ENCODE results near the gene TAX1BP1.
A peak's percentile ranks its signal among the peaks of the same experiment; 100 is the strongest.
"Not testable (repeated sequence)": the region's sequence is repeated elsewhere in the genome, so short reads cannot be mapped to it uniquely, and the experiment has no call there.

TAX1BP1 gene

DNA sequence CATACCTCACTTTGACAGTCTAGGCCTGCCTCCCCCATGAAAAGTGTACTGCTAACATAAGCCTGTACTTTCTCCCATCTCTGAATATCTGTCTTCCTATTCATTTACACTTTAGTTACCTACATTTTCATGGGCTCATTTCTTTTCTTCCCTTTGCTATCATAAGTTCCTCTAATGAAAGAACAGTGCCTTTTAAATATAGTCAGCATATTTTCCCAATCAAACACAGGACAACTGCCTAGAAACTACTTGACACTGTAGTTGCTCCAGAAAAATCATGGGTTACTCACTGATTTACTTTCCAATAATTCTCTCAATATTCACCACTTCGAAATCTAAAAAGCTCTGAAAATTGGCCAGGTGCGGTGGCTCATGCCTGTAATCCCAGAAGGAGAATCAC is 2.8 kb upstream of the TAX1BP1 start:
- Histone ChIP-seq H3K4me1 (peaks cover 0 to 22% (median 6%) of the 10 kb centered on the region in 4 donors), H3K4me3 (no peak overlapping the region), H3K9me3 (no peaks in the 10 kb centered on the region), H3K27ac (no peak overlapping the region), H3K27me3 (no peaks in the 10 kb centered on the region), H3K36me3 (no peaks in the 10 kb centered on the region)
- intact Hi-C loops (cut with DNase I; ENCODE audit: low total_unique reads), result no loop called here
- TF ChIP-seq, protein P1, sequence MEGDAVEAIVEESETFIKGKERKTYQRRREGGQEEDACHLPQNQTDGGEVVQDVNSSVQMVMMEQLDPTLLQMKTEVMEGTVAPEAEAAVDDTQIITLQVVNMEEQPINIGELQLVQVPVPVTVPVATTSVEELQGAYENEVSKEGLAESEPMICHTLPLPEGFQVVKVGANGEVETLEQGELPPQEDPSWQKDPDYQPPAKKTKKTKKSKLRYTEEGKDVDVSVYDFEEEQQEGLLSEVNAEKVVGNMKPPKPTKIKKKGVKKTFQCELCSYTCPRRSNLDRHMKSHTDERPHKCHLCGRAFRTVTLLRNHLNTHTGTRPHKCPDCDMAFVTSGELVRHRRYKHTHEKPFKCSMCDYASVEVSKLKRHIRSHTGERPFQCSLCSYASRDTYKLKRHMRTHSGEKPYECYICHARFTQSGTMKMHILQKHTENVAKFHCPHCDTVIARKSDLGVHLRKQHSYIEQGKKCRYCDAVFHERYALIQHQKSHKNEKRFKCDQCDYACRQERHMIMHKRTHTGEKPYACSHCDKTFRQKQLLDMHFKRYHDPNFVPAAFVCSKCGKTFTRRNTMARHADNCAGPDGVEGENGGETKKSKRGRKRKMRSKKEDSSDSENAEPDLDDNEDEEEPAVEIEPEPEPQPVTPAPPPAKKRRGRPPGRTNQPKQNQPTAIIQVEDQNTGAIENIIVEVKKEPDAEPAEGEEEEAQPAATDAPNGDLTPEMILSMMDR (IDR thresholded peaks at IDR 0.05), result no peak
- no peak for DNase-seq

DNA sequence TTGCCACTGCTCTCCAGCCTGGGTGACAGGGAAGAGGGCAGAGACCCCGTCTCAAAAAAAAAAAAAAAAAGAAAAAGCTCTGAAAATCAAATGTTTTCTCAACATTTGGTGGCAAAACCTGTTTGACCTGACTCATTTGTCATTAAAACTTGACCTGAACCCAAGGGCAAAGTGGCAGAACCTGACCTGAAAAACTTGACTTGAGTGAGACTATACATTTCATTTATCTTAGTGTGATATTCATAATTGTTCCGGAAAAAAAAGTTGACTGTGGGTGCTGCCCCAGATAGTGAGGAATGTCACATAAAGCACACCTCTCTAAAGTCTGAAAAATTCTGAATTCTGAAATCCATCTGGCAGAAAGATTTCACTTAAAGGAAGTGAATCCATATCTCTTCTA is 2.3 kb upstream of the TAX1BP1 start:
- TF ChIP-seq, protein P1 (IDR thresholded peaks at IDR 0.05), result no peak
- no peak for DNase-seq
- H3K27me3 ChIP-seq, result no peaks in the 10 kb centered on the region
- H3K36me3 ChIP-seq, result no peaks in the 10 kb centered on the region
- H3K27ac ChIP-seq, result no peak overlapping the region
- H3K4me1 ChIP-seq, result peaks cover 0 to 27% (median 7%) of the 10 kb centered on the region in 4 donors
- intact Hi-C loops (cut with DNase I; ENCODE audit: low total_unique reads), result no loop called here
- H3K4me3 ChIP-seq, result no peak overlapping the region
- no peaks in the 10 kb centered on the region for H3K9me3 ChIP-seq

DNA sequence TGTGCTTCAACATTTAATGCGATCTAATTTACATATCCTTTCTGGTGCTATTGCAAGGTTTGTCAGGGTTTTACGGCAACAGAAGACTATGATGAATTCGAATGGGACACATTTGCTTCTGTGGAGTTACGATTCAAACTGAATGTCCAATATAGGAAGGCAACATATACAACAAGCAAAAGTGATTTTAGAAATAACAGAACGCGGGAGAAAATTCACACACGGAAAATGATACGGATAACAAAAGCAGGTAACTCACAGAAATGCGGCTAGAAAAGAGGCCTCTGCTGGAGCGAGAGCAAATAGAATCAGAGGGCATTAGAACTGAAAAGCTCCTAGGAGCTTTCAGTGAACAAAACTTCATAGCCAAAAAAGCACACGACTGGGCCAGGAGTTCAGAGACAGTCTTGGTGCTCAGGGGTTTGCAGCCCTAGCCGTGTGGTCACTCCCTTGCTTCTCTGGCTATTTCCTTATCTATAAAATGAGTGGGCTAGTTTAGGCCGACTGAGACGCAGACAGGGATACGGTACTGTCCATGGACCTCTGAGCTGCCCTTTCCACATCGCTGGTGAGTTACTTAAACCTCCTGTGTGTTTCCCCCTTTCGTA is 557 bp upstream of the TAX1BP1 start:
- Histone ChIP-seq H3K4me3 (peak overlapping the region; percentile 94 to 99), H3K36me3 (no peaks in the 10 kb centered on the region), H3K27ac (peak overlapping the region; percentile 98 to 99), H3K4me1 (peaks cover 0 to 34% (median 9%) of the 10 kb centered on the region in 4 donors), H3K9me3 (no peaks in the 10 kb centered on the region), H3K27me3 (no peaks in the 10 kb centered on the region)
- intact Hi-C loops (cut with DNase I; ENCODE audit: low total_unique reads), result no loop called here
- no peak for DNase-seq
- TF ChIP-seq, protein P1 (IDR thresholded peaks at IDR 0.05), result no peak

DNA sequence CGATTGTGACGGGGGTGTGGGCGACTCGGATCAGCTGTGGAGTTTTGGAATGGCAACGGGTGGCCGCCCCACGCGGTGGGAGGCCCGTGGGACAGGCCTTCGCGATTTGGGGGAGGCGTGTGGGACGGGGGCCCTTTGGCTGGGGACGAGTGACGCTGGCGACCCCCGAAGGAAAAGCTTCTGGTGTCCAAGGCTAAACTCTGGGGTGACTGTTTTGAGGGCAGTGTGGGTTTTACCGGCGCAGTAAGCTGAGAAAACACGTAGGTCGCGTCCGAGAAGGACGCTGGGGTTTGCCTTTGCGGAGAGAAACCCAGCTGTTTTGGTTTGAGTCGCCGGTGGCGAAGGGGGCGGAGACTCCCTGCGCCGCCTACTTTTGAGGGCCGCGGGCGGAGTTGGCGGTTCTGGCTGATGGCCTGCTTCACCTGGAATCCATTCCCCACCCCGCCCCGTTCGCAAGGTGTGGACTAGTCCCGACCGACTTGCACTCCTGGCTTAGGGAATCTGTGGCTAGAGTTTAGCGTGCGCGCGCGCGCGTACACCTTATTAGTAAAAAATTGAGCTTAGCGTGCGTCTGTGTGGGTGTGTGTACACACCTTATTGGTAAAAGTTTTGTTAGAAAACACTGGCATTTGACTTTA is 606 bp downstream of the TAX1BP1 start:
- Histone ChIP-seq H3K9me3 (no peaks in the 10 kb centered on the region), H3K27me3 (no peaks in the 10 kb centered on the region), H3K27ac (peak overlapping the region; percentile 98 to 99), H3K4me1 (peaks cover 0 to 45% (median 18%) of the 10 kb centered on the region in 4 donors), H3K4me3 (peak overlapping the region; percentile 94 to 99), H3K36me3 (no peaks in the 10 kb centered on the region)
- TF ChIP-seq, protein P1 (IDR thresholded peaks at IDR 0.05), result no peak
- DNase-seq, result peak; percentile 83 to 90
- intact Hi-C loops (cut with DNase I; ENCODE audit: low total_unique reads), result loop anchor here (1.0 to 5.0 kb wide), 2 partner anchors 76 to 342 kb away; no protein-coding TSS in a partner anchor

DNA sequence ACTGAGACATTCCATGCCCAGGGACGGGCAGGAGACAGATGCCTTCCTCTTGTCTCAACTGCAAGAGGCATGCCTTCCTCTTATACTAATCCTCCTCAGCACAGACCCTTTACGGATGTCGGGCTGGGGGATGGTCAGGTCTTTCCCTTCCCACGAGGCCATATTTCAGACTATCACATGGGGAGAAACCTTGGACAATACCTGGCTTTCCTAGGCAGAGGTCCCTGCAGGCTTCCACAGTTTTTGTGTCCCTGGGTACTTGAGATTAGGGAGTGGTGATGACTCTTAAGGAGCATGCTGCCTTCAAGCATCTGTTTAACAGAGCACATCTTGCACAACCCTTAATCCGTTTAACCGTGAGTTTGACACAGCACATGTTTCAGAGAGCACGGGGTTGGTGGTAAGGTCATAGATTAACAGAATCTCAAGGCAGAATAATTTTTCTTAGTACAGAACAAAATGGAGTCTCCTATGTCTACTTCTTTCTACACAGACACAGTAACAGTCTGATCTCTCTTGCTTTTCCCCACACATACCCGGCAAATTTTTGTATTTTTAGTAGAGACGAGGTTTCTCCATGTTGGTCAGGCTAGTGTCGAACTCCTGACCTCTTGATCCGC is 2.2 kb downstream of the TAX1BP1 start:
- intact Hi-C loops (cut with DNase I; ENCODE audit: low total_unique reads), result loop anchor here (5.0 kb wide), 1 partner anchor 340 kb away; no protein-coding TSS in a partner anchor
- peaks cover 0 to 58% (median 20%) of the 10 kb centered on the region in 4 donors for H3K4me1 ChIP-seq
- not testable (repeated sequence) for H3K27ac ChIP-seq

DNA sequence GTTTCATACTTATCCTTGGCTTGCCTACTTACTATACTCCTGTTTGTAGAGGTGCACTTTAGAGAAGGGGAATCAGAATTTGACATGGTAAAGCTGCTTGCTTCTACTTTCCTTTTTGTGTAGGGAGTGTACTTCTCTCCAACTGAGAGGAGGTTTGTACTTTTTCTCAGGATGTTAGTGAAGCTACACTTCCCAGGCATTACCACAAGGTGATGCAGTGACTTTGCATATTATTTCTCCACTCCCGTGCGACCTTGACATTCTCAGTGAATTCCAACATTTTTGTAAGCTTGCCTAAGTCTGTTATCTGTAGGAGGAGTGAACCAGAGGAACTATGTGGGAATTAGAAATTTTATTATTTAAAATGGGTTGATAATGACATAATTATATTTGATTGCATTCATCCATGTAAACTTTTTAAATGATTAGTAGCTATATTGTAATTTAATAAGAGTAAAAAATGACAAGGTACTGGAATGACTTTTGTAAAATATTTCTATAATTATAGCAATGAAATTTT is 5.2 kb downstream of the TAX1BP1 start:
- no peak for DNase-seq
- intact Hi-C loops (cut with DNase I; ENCODE audit: low total_unique reads), result no loop called here
- H3K27me3 ChIP-seq, result no peaks in the 10 kb centered on the region
- peaks cover 13 to 17% (median 16%) of the 10 kb centered on the region in 3 donors for H3K36me3 ChIP-seq
- H3K9me3 ChIP-seq, result no peaks in the 10 kb centered on the region
- H3K27ac ChIP-seq, result peak overlapping the region in 1 of 2 donors; percentile 8
- H3K4me3 ChIP-seq, result no peak overlapping the region
- peaks cover 0 to 56% (median 23%) of the 10 kb centered on the region in 4 donors for H3K4me1 ChIP-seq
- TF ChIP-seq, protein P1 (IDR thresholded peaks at IDR 0.05), result peak; percentile 50 to 56

More for the DNA sequence above, 2.2 kb downstream of the TAX1BP1 start:
- H3K4me3 ChIP-seq, H3K36me3 ChIP-seq, H3K9me3 ChIP-seq, DNase-seq, H3K27me3 ChIP-seq: not testable (repeated sequence)
